GM12864 (cell line): Measurements from ENCODE around the gene GOSR1.
"Not testable (repeated sequence)": the region's sequence is repeated elsewhere in the genome, so short reads cannot be mapped to it uniquely, and the experiment has no call there.

Experiments
- DNase-seq: peaks from one replicate; pipeline ENCODE4 v3.0.0-alpha.2; 2011; ENCODE audit warnings: low read depth
- H3K4me3 ChIP-seq: 2 replicates; pipeline ENCODE4 v1.5.1; 2011; ENCODE audit warnings: mild to moderate bottlenecking, low read depth, low read length, control low read depth
- CTCF ChIP-seq: IDR thresholded peaks from 2 replicates; pipeline ENCODE4 v1.5.1; 2011; ENCODE audit warnings: low read depth, mild to moderate bottlenecking, moderate library complexity, low read length, control low read depth, inconsistent platforms; ENCODE audit errors: missing control alignments

GOSR1 gene

DNA sequence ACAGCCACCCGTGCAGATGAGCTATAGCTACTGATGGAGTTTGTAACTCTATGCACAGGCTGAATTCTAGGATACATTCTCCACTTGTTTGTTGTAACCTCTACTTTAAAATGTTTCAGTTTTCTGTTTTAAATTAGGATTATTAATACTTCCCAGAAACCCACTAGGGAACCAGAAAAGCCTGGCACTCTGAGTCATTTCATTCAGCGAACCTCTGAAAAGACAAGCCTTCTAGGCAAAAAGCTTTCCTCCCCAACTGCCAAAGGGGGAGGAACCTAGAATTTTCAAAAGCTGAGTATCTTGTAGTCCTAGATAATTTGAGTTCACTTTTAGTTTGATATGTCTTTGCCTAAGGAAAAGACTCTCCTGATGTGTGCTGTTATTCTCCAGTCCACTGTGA lies 43.2 kb downstream of the GOSR1 start:
- no peak for DNase-seq
- H3K4me3 ChIP-seq: no peak overlapping the region
- TF ChIP-seq CTCF: no peak

DNA sequence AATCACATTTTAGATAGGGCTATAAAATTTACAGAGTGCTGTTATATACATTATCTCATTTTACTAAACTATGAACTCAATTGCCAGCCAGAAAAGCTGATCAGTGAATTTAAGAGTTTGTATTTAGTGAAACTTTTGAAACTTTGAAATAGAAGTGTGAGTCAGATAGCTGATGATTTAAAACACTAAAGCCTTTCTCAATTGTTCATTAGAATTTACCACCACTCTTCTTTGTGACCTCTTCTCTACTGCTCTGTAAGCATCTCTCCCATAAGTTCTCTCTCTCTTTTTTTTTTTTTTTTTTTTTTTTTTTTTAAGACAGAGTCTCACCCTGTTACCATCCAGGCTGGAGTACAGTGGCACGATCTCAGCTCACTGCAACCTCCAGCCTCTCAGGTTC lies 43.7 kb downstream of the GOSR1 start:
- TF ChIP-seq CTCF: no peak

GRCh38 chr17:30521766-30522165 lies 44.6 kb downstream of the GOSR1 start:
- DNase-seq: no peak
- no peak for TF ChIP-seq CTCF
- no peak overlapping the region for H3K4me3 ChIP-seq

More for the DNA sequence above, 43.7 kb downstream of the GOSR1 start:
- no peak overlapping the region for H3K4me3 ChIP-seq
- no peak for DNase-seq

DNA sequence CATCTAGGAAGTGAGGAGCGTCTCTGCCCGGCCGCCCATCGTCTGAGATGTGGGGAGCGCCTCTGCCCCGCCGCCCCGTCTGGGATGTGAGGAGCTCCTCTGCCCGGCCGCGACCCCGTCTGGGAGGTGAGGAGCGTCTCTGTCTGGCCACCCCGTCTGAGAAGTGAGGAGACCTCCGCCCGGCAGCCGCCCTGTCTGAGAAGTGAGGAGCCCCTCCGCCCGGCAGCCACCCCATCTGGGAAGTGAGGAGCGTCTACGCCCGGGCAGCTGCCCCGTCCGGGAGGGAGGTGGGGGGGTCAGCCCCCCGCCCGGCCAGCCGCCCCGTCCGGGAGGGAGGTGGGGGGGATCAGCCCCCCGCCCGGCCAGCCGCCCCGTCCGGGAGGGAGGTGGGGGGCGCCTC lies 46.0 kb downstream of the GOSR1 start:
- DNase-seq: not testable (repeated sequence)

DNA sequence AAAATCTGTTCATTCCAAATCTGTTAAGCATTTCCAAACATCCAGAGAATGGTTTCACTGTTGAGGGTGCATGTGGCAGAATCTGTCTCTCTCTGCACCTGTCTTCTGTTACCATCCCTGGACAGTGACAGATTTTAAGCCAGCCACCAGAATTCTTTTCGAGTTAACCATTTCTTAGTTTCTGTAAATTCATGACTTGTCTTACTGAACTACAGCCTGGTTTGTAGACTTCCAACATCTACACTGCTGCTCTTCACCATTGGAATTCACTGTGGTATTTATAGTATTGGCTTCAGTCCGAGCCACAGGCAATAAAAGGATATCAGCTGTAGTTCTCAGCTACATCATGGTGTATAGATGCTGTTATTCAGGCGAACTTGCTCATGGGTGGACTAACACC lies 47.6 kb downstream of the GOSR1 start:
- no peak for DNase-seq
- no peak for TF ChIP-seq CTCF
- no peak overlapping the region for H3K4me3 ChIP-seq

More for the DNA sequence above, 46.0 kb downstream of the GOSR1 start:
- not testable (repeated sequence) for H3K4me3 ChIP-seq

DNA sequence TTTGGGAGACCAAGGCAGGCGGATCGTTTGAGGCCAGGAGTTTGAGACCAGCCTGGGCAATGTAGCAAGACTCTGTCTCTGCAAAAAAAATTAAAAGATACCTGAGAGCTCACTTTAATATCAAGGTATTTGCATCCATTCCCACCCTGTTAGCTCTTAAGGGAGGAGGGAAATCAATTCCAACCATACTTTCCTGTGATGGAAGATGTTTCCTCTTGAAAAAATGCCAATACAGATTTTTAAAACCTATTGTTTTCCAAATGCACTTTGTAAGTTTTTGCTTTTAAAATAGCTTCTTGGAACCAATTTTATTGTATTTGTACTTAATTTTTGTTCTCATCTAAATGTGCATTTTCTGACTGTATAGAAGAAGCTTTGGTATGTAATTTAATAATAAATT lies 49.2 kb downstream of the GOSR1 start:
- TF ChIP-seq CTCF: no peak

DNA sequence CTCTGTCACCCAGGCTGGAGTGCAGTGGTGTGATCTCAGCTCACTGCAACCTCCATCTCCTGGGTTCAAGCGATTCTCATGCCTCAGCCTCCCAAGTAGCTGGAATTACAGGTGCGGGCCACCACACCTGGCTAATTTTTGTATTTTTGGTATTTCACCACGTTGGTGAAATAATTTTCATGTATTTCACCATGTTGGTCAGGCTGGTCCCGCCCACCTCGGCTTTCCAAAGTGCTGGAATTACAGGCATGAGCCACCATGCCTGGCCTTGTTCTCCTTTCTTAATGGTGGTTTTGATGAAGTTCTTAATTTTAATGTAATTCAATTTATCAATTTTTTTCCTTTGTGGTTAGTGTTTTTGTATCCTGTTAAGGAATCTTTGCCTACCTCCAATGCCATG lies 51.5 kb downstream of the GOSR1 start:
- not testable (repeated sequence) for H3K4me3 ChIP-seq

More for the DNA sequence above, 49.2 kb downstream of the GOSR1 start:
- no peak overlapping the region for H3K4me3 ChIP-seq
- no peak for DNase-seq

DNA sequence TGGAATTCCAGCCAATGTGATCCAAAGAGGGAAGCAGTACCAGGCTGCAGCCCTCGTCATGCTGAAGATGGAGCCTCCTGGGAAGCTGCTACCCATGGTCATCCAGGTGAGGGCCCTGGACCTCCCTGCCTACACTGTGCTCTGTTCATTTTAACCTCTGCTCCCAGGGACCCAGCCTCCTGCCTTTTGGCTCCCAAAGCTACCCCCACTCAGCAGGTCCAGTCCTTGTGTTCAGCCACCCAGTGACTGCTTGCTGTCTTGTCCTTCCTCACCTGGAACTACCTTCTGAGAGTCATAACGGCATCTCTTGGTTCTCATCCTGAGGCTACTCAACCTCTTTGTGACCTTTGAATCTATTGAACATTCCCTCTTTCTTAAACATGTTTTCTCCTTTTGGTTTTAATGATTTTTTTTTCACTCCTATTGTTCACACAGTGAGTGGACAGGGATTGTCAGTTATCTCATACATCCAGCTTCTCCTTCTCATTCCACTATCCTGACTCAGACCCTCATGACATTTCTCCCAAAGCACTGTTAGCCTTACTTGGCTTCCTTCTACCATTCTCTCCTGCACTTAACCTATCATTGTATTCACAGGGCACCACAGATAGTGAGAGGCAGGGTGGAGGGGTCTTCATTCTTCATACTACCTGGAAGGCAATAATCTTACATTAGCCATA lies 53.3 kb downstream of the GOSR1 start:
- no peak for DNase-seq
- no peak for TF ChIP-seq CTCF
- H3K4me3 ChIP-seq: no peak overlapping the region

More for the DNA sequence above, 51.5 kb downstream of the GOSR1 start:
- not testable (repeated sequence) for DNase-seq
